GM12875 (cell line): ENCODE data around the gene POU6F1.

Experiments used
- H3K4me3 ChIP-seq: one replicate; pipeline ENCODE4 v1.5.1; 2011; ENCODE audit warnings: low read depth, low read length, control low read depth
- CTCF ChIP-seq: IDR thresholded peaks from 2 replicates; pipeline ENCODE4 v1.5.1; 2011; ENCODE audit warnings: low read depth, mild to moderate bottlenecking, control low read depth, inconsistent platforms, low read length, moderate library complexity, borderline replicate concordance; ENCODE audit not compliant: insufficient read depth

Gene POU6F1

GRCh38 chr12:51219322-51219721 lies 1.5 kb upstream of the POU6F1 start:
- TF ChIP-seq CTCF, result no peak
- H3K4me3 ChIP-seq, result no peak overlapping the region

- peak overlapping the region; percentile 64 for H3K4me3 ChIP-seq
- no peak for TF ChIP-seq CTCF
Observed at GRCh38 chr12:51218607-51219161, 822 bp upstream of the POU6F1 start.

GRCh38 chr12:51217133-51217967 lies 512 bp downstream of the POU6F1 start:
- peak; percentile 44 for TF ChIP-seq CTCF
- H3K4me3 ChIP-seq, result peak overlapping the region; percentile 64

GRCh38 chr12:51216642-51217041 lies 1.2 kb downstream of the POU6F1 start:
- no peak for TF ChIP-seq CTCF
- H3K4me3 ChIP-seq, result peak overlapping the region; percentile 64

- TF ChIP-seq CTCF, result no peak
- H3K4me3 ChIP-seq, result no peak overlapping the region
Observed at GRCh38 chr12:51214895-51215294, 3.0 kb downstream of the POU6F1 start.

- TF ChIP-seq CTCF, result no peak
Observed at GRCh38 chr12:51210690-51211395, 7.0 kb downstream of the POU6F1 start.

GRCh38 chr12:51209259-51209658 lies 8.6 kb downstream of the POU6F1 start:
- no peak overlapping the region for H3K4me3 ChIP-seq
- no peak for TF ChIP-seq CTCF

More at GRCh38 chr12:51210690-51211395, 7.0 kb downstream of the POU6F1 start:
- H3K4me3 ChIP-seq, result no peak overlapping the region
